K562 (cell line): ENCODE measurements around the gene NUSAP1. TPM values are rescaled to one million over a fixed set of nuclear protein-coding genes. Genes with fewer than 3 reads are reported as not detected.

Experiments
- ATF6 ChIP-seq: sonication (generic); formaldehyde crosslinking; IDR thresholded peaks from 2 replicates; pipeline ENCODE4 v1.4.0; 2020; ENCODE audit warnings: mild to moderate bottlenecking, missing genetic modification reagents
- CREB3 ChIP-seq: fragments of 450-650 bp; conservative IDR thresholded peaks from 2 replicates; pipeline ENCODE4 v1.6.1; 2016; ENCODE audit warnings: missing genetic modification characterization, low read depth, mild to moderate bottlenecking, missing compliant biosample characterization, moderate library complexity
- DIDO1 ChIP-seq: fragments of 450-650 bp; IDR thresholded peaks from 2 replicates; pipeline ENCODE4 v1.6.1; 2016; ENCODE audit warnings: low read depth, missing biosample characterization, missing genetic modification characterization
- DPF2 ChIP-seq: fragments of 450-650 bp; IDR thresholded peaks from 2 replicates; pipeline ENCODE4 v1.6.1; 2016
- HMBOX1 ChIP-seq: sonication (generic); IDR thresholded peaks from 2 replicates; pipeline ENCODE4 v1.6.1; 2016
- MED1 ChIP-seq: sonication (generic); formaldehyde crosslinking; IDR thresholded peaks from 2 replicates; pipeline ENCODE4 v1.8.1; 2023; ENCODE audit warnings: missing genetic modification reagents, borderline replicate concordance
- MIER1 ChIP-seq: fragments of 450-650 bp; IDR thresholded peaks from 2 replicates; pipeline ENCODE4 v1.6.1; 2016; ENCODE audit warnings: antibody characterized with exemption, mild to moderate bottlenecking, low read depth
- SAFB ChIP-seq: fragments of 200-400 bp; formaldehyde crosslinking; IDR thresholded peaks from 2 replicates; pipeline ENCODE4 v1.6.1; 2017; ENCODE audit warnings: low read depth, low read length, borderline replicate concordance
- TAF7 ChIP-seq: fragments of 450-650 bp; IDR thresholded peaks from 2 replicates; pipeline ENCODE4 v1.6.1; 2016; ENCODE audit warnings: missing genetic modification characterization, missing compliant biosample characterization
- TCF7 ChIP-seq: sonication (generic); IDR thresholded peaks from 2 replicates; pipeline ENCODE4 v1.6.1; 2016; ENCODE audit warnings: antibody characterized with exemption, borderline replicate concordance
- ZBTB11 ChIP-seq, 3 experiments: fragments of 200-800 bp in 1 of 3; fragments of 250-450 bp in 1 of 3; fragments of 450-650 bp in 1 of 3; sonication (Bioruptor Pico) in 1 of 3; sonication (Bioruptor generic) in 1 of 3; formaldehyde crosslinking in 1 of 3; IDR thresholded peaks; 2 replicates each; pipeline versions ENCODE4 v1.6.1 to v1.8.0; 2016 to 2022; ENCODE audit warnings: mild to moderate bottlenecking in 2 of 3, missing genetic modification characterization in 2 of 3, missing compliant biosample characterization in 1 of 3, moderate library complexity in 1 of 3
- ZKSCAN1 ChIP-seq: fragments of 150-350 bp; IDR thresholded peaks from 2 replicates; pipeline ENCODE4 v1.6.1; 2016; ENCODE audit warnings: low read depth, low read length
- ZNF431 ChIP-seq: sonication (generic); formaldehyde crosslinking; IDR thresholded peaks from 2 replicates; pipeline ENCODE4 v1.8.0; 2022; ENCODE audit warnings: mild to moderate bottlenecking, missing genetic modification reagents
- ZNF511 ChIP-seq: sonication (generic); formaldehyde crosslinking; IDR thresholded peaks from 2 replicates; pipeline ENCODE4 v1.8.0; 2022; ENCODE audit warnings: mild to moderate bottlenecking, missing genetic modification reagents
- ZNF57 ChIP-seq: fragments of 450-650 bp; formaldehyde crosslinking; IDR thresholded peaks from 2 replicates; pipeline ENCODE4 v1.4.0; 2020; ENCODE audit warnings: mild to moderate bottlenecking, moderate library complexity
- polyA plus RNA-seq, 8 experiments: library from polyadenylated mRNA; depleted of rRNA in 4 of 8; stranded (reverse) in 5 of 8; unstranded in 3 of 8; fragments of >200 nt; fragmentation: Nextera tagmentation in 2 of 8; fragmentation: Illumina TruSeq in 1 of 8; extraction: Ambion mirVana in 2 of 8; extraction: Trizol in 1 of 8; gene quantifications; 2 replicates each; pipeline versions ENCODE4 v1.2.1 to v1.2.3, GENCODE V29; 2011 to 2014; ENCODE audit warnings: inconsistent platforms in 1 of 8, missing spikeins in 1 of 8
- total RNA-seq, 7 experiments: library from RNA; depleted of rRNA in 6 of 7; stranded (reverse); fragments of >200 nt in 6 of 7; fragmentation: Illumina TruSeq in 2 of 7; extraction: Trizol in 2 of 7; gene quantifications; 2 replicates each; pipeline versions ENCODE4 v1.2.1 to v1.2.3, GENCODE V29; 2011 to 2021; ENCODE audit warnings: low replicate concordance in 1 of 7
- TF ChIP-seq, protein P1 (sequence below): fragments of 450-650 bp; IDR thresholded peaks from 2 replicates; pipeline ENCODE4 v1.7.0; 2016; ENCODE audit warnings: borderline replicate concordance

The NUSAP1 gene
- total and polyA plus RNA-seq, 9 of the 15 experiments (the other 6 are each of a cell fraction or from before 2014, with no cell fraction given) = 119 to 266 (median 227) TPM

- TF ChIP-seq ATF6 (CRISPR knock-in tag) = 0 out of 2 replicates have a peak, but pooled peaks have one; percentile 22
- TF ChIP-seq SAFB = no peak
- no peak for TF ChIP-seq ZKSCAN1
- 0 out of 2 replicates have a peak, but pooled peaks have one; percentile 52 for TF ChIP-seq ZNF431
- TF ChIP-seq ZBTB11 (CRISPR knock-in tag; IDR thresholded peaks at IDR 0.05) = peak in 1 of 3 experiments; percentile 66; a peak in 2 of 6 replicates
- TF ChIP-seq DPF2 = no peak
- peak; percentile 67 for TF ChIP-seq DIDO1 (tag)
- no peak for TF ChIP-seq TCF7
- TF ChIP-seq ZNF511 = peak; percentile 9; the same call in 1 of the 2 replicates
- TF ChIP-seq CREB3 (tag) = no peak
- no peak for TF ChIP-seq ZNF57
- TF ChIP-seq, protein P1, sequence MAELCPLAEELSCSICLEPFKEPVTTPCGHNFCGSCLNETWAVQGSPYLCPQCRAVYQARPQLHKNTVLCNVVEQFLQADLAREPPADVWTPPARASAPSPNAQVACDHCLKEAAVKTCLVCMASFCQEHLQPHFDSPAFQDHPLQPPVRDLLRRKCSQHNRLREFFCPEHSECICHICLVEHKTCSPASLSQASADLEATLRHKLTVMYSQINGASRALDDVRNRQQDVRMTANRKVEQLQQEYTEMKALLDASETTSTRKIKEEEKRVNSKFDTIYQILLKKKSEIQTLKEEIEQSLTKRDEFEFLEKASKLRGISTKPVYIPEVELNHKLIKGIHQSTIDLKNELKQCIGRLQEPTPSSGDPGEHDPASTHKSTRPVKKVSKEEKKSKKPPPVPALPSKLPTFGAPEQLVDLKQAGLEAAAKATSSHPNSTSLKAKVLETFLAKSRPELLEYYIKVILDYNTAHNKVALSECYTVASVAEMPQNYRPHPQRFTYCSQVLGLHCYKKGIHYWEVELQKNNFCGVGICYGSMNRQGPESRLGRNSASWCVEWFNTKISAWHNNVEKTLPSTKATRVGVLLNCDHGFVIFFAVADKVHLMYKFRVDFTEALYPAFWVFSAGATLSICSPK = no peak
- TF ChIP-seq TAF7 = peak; percentile 47; the same call in 1 of the 2 replicates
- TF ChIP-seq MIER1 = no peak
- TF ChIP-seq HMBOX1 = no peak
- no peak for TF ChIP-seq MED1 (CRISPR knock-in tag)
Measured at GRCh38 chr15:41416742-41417417, 84.2 kb downstream of the NUSAP1 start, which contains the start of gene RTF1 (continued).
